ENCODE results near the gene FRMD4A. TPM values are rescaled to one million over a fixed set of nuclear protein-coding genes. Genes with fewer than 3 reads are reported as not detected.

The FRMD4A gene
- total and polyA plus RNA-seq, 10 of the 15 experiments (the other 5 are each of a cell fraction or from before 2014, with no cell fraction given), result 17.8 to 75.2 (median 39.1) TPM

DNA sequence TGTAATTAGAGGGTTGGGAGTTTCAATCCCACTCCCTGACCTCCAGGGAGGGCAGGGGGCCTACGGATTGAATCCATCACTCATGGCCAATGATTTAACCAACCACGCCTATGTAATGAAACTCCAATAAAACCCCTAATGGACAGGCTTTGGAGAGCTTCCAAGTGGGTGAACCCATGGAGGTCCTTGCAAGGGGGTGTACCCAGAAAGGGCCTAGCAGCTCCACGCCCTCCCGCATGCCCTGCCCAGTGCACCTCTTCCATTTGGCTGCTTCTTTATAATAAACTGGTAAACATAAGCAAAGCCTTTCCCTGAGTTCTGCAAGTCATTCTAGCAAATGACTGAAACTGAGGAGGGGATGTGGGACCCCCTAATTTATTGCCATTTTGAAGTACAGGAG, 280.1 kb downstream of the FRMD4A start:
- Histone ChIP-seq H3K36me3 (ENCODE audit: control insufficient read depth in 2 of 2, insufficient read depth in 2 of 2, low read length in 1 of 2) (no peaks in the 10 kb centered on the region), H3K79me2 (ENCODE audit: control insufficient read depth, insufficient read depth, low read length) (no peaks in the 10 kb centered on the region), H3K4me3 (no peak overlapping the region), H2AFZ (ENCODE audit: control insufficient read depth, low read depth, low read length) (no peak overlapping the region), H4K20me1 (ENCODE audit: control insufficient read depth, insufficient read depth) (no peaks in the 10 kb centered on the region), H3K4me2 (ENCODE audit: control insufficient read depth, insufficient read depth) (no peak overlapping the region), H3K4me1 (ENCODE audit: control insufficient read depth, insufficient read depth, low read length) (no peaks in the 10 kb centered on the region), H3K9ac (ENCODE audit: control insufficient read depth, insufficient read depth, low read length) (no peak overlapping the region), H3K27ac (ENCODE audit: control insufficient read depth, insufficient read depth) (no peak overlapping the region), H3K9me3 (replicated peaks; ENCODE audit: control insufficient read depth, insufficient read depth, low read length) (peaks cover 4% of the 10 kb centered on the region; the same call in 2 of the 3 replicates), H3K27me3 (replicated peaks in 1 of 2; ENCODE audit: control insufficient read depth in 2 of 2, insufficient read depth in 2 of 2, low read length in 1 of 2) (no peaks in the 10 kb centered on the region)
- WGBS (ENCODE audit: insufficient coverage, insufficient replicate concordance, low lambda C conversion rate, missing lambda C conversion rate), result 55% methylated on average over 4 of the region's 4 CpGs
- no peak for DNase-seq (ENCODE audit: low read depth, low spot score)
- BruUV-seq (replicated peaks), result no TSS peak
- ChIA-PET CTCF (interaction anchor here (2.0 kb wide), 1 partner anchor 9 kb away, joined by 5 read pairs; no protein-coding TSS in a partner anchor), POLR2A (interaction anchor here (0.6 kb wide), 1 partner anchor 55 kb away, joined by 3 read pairs; no protein-coding TSS in a partner anchor), RAD21 (ENCODE audit: unreplicated experiment) (no interaction called here), SMC1A (ENCODE audit: uncharacterized antibody, unreplicated experiment) (interaction anchor here (0.6 to 1.4 kb wide), 2 partner anchors 9 to 26 kb away, joined by 3 to 7 read pairs; no protein-coding TSS in a partner anchor)
- no peak for FAIRE-seq
- in situ Hi-C loops (cut with MboI) (no loop called here), intact Hi-C loops (cut with micrococcal nuclease; ENCODE audit: unreplicated experiment) (no loop called here)
- no peak for ATAC-seq
- TF ChIP-seq, protein P1, sequence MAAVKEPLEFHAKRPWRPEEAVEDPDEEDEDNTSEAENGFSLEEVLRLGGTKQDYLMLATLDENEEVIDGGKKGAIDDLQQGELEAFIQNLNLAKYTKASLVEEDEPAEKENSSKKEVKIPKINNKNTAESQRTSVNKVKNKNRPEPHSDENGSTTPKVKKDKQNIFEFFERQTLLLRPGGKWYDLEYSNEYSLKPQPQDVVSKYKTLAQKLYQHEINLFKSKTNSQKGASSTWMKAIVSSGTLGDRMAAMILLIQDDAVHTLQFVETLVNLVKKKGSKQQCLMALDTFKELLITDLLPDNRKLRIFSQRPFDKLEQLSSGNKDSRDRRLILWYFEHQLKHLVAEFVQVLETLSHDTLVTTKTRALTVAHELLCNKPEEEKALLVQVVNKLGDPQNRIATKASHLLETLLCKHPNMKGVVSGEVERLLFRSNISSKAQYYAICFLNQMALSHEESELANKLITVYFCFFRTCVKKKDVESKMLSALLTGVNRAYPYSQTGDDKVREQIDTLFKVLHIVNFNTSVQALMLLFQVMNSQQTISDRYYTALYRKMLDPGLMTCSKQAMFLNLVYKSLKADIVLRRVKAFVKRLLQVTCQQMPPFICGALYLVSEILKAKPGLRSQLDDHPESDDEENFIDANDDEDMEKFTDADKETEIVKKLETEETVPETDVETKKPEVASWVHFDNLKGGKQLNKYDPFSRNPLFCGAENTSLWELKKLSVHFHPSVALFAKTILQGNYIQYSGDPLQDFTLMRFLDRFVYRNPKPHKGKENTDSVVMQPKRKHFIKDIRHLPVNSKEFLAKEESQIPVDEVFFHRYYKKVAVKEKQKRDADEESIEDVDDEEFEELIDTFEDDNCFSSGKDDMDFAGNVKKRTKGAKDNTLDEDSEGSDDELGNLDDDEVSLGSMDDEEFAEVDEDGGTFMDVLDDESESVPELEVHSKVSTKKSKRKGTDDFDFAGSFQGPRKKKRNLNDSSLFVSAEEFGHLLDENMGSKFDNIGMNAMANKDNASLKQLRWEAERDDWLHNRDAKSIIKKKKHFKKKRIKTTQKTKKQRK (IDR thresholded peaks at IDR 0.05; ENCODE audit: low read depth, low read length), result no peak
- TF ChIP-seq SMARCA5 (IDR thresholded peaks at IDR 0.05) (no peak), NR2F1 (conservative IDR thresholded peaks at IDR 0.05) (no peak), NR2C1 (IDR thresholded peaks at IDR 0.05) (no peak), ZNF207 (IDR thresholded peaks at IDR 0.05; ENCODE audit: borderline replicate concordance) (no peak), CEBPB (IDR thresholded peaks at IDR 0.05; ENCODE audit: borderline replicate concordance in 1 of 2, low read depth in 2 of 2, low read length in 2 of 2) (no peak), BACH1 (IDR thresholded peaks at IDR 0.05; ENCODE audit: borderline replicate concordance) (no peak), KDM1A (IDR thresholded peaks at IDR 0.05; ENCODE audit: borderline replicate concordance) (no peak), TAF1 (IDR thresholded peaks at IDR 0.05; ENCODE audit: borderline replicate concordance, low read depth, low read length) (no peak)
- TF ChIP-seq, protein P2, sequence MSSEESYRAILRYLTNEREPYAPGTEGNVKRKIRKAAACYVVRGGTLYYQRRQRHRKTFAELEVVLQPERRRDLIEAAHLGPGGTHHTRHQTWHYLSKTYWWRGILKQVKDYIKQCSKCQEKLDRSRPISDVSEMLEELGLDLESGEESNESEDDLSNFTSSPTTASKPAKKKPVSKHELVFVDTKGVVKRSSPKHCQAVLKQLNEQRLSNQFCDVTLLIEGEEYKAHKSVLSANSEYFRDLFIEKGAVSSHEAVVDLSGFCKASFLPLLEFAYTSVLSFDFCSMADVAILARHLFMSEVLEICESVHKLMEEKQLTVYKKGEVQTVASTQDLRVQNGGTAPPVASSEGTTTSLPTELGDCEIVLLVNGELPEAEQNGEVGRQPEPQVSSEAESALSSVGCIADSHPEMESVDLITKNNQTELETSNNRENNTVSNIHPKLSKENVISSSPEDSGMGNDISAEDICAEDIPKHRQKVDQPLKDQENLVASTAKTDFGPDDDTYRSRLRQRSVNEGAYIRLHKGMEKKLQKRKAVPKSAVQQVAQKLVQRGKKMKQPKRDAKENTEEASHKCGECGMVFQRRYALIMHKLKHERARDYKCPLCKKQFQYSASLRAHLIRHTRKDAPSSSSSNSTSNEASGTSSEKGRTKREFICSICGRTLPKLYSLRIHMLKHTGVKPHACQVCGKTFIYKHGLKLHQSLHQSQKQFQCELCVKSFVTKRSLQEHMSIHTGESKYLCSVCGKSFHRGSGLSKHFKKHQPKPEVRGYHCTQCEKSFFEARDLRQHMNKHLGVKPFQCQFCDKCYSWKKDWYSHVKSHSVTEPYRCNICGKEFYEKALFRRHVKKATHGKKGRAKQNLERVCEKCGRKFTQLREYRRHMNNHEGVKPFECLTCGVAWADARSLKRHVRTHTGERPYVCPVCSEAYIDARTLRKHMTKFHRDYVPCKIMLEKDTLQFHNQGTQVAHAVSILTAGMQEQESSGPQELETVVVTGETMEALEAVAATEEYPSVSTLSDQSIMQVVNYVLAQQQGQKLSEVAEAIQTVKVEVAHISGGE (CRISPR knock-in tag; IDR thresholded peaks at IDR 0.05), result no peak
- TF ChIP-seq, protein P3, sequence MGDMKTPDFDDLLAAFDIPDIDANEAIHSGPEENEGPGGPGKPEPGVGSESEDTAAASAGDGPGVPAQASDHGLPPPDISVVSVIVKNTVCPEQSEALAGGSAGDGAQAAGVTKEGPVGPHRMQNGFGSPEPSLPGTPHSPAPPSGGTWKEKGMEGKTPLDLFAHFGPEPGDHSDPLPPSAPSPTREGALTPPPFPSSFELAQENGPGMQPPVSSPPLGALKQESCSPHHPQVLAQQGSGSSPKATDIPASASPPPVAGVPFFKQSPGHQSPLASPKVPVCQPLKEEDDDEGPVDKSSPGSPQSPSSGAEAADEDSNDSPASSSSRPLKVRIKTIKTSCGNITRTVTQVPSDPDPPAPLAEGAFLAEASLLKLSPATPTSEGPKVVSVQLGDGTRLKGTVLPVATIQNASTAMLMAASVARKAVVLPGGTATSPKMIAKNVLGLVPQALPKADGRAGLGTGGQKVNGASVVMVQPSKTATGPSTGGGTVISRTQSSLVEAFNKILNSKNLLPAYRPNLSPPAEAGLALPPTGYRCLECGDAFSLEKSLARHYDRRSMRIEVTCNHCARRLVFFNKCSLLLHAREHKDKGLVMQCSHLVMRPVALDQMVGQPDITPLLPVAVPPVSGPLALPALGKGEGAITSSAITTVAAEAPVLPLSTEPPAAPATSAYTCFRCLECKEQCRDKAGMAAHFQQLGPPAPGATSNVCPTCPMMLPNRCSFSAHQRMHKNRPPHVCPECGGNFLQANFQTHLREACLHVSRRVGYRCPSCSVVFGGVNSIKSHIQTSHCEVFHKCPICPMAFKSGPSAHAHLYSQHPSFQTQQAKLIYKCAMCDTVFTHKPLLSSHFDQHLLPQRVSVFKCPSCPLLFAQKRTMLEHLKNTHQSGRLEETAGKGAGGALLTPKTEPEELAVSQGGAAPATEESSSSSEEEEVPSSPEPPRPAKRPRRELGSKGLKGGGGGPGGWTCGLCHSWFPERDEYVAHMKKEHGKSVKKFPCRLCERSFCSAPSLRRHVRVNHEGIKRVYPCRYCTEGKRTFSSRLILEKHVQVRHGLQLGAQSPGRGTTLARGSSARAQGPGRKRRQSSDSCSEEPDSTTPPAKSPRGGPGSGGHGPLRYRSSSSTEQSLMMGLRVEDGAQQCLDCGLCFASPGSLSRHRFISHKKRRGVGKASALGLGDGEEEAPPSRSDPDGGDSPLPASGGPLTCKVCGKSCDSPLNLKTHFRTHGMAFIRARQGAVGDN (IDR thresholded peaks at IDR 0.05), result no peak
- TF ChIP-seq, protein P4, sequence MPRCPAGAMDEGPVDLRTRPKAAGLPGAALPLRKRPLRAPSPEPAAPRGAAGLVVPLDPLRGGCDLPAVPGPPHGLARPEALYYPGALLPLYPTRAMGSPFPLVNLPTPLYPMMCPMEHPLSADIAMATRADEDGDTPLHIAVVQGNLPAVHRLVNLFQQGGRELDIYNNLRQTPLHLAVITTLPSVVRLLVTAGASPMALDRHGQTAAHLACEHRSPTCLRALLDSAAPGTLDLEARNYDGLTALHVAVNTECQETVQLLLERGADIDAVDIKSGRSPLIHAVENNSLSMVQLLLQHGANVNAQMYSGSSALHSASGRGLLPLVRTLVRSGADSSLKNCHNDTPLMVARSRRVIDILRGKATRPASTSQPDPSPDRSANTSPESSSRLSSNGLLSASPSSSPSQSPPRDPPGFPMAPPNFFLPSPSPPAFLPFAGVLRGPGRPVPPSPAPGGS (IDR thresholded peaks at IDR 0.05; ENCODE audit: borderline replicate concordance, insufficient read depth, low read depth, low read length, poor library complexity, severe bottlenecking), result no peak

Measured in GM12878 (cell line).